HG02610 (cell line): ENCODE data around the gene FAM20A.
"Not testable (repeated sequence)": the region's sequence is repeated elsewhere in the genome, so short reads cannot be mapped to it uniquely, and the experiment has no call there.

Source experiments
- ATAC-seq: cut with Tn5 transposase; IDR thresholded peaks from one replicate; pipeline ENCODE4 v1.9.1; 2021; ENCODE audit warnings: mild to moderate bottlenecking, moderate library complexity; ENCODE audit not compliant: unreplicated experiment

The FAM20A gene

DNA sequence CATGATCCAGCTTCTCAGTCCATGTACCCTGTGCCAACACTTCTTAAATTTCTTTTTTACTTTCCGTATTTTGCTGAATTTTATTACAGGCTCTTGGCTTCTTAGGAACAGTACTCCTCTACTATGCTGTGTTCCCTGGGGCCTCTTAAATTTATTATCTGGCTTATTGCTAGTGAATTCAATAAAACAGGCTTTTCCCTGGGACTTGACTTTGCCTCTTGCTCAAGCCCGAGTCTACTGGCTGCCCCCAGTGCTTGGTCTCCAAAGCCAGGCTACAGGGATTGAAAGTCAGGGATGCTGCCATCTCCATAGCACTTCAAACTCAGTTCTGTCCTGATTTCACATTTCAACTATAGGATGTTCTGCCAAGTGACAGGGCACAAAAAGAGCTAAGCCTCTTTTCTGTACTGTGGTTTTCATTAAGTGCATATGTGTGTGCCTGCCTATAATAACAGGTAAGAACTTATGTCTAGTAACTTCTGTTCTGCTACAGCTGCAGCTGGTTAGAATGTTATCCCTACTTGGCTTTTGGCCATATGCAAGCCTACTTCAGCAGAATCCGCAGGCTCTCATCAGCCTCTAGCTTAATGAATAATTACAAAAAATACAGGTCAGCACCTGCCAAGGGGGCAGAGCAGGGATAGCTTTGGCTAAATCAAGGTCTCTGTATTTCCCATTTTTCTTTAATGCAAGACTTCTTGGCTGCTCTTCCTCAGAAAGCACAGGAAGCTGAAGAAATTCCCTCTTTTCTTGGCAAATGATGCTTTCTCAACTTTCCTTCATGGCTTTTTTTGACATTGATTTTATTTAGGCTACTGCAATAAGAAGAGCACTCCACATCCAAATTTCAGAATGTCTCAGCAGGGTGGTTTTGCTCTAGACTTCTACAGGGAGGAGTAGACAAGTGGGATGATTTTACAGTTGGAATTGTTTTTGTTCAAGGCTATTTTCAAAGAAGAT is 8.2 kb downstream of the FAM20A start:
- ATAC-seq, result no peak

DNA sequence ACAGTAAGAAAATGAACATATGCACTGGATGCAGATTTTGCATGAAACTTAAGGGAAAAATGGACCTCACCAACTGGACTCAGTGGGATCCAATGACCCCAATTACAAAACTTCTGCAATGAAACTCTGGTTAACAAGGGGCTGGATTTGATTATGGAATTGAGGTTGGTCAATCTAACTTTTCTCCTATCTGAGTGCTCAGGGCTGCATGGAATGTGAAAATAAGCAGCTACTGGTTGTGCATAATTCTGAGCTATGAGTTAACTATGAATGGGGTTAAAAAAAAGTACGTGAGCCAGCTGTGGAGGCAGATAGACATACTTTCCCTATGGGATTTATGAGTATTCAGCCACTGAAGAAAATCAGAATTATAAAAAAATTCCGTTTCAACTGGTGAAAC is 9.2 kb downstream of the FAM20A start:
- ATAC-seq, result no peak

DNA sequence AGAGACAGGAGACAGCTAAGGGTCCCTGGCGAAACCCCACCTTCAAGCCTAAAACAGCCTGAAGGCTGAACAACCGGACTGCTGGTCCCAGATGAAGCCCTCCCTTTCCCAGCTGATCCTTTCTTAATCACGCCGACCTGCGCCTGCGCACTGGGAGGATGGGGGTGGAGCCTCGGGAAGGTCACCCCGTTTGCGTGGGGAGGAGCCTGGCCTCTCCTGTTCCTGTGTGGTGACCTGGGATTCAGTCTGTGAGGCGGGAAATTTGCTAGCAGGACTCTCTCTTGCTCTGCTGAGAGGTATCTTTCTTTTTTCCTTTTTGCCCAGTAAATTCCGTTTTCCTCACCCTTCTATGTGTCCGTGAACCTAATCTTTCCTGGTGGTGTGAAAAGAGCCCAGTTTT is 9.6 kb downstream of the FAM20A start:
- no peak for ATAC-seq

DNA sequence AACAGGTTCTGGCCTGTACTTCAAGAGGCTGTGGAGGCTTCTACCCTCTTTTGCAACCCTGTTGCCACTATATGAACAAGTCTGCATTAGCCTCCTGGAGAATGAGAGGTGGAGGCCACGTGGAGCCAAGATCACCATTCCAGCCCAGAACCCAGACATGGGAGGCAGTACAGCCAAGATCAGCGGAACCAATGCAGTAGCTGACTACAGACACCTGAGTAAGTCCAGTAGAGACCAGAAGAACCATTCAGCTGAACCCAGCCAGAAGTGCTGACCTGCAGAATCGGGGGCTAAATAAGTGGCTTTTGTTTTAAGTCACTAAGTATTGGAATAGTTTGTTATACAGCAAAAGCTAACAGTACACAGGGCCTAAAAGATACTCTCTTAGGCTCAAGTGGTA is 12.1 kb downstream of the FAM20A start:
- no peak for ATAC-seq

DNA sequence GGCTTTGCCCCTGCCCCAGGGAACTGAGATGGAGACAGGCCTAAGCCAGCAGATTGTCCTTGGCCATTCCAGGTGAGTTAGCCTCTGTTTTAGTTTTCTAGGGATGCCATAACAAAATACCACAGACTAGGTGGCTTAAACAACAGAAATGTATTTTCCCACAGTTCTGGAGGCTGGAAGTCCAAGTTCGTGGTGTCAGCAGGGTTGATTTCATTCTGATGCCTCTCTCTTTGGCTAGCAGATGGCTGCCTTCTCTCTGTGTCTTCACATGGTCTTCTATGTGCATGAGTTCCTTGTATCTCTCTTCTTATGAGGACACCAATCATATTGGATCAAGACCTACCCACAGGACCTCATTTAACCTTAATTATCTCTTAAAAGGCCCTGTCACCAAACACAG is 12.8 kb downstream of the FAM20A start:
- ATAC-seq, result no peak

DNA sequence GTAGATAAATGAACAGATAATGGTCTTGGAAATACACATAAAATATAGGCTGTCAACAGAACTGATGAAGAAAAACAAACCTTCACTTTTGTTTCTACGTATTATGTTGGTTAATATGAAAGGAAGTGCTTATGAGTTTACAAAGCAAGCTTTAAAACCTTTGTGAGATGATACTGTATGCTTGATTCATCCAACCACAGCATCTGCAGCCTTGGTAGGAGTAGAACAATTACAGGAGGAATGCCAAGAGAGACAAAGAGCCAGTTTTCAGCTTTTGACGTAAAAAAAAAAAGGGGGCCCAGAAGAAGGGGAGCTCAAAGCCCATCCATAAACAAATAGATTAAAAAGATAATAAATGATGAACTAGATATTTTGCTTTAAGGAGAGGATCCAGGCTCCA is 13.3 kb downstream of the FAM20A start:
- ATAC-seq, result no peak

DNA sequence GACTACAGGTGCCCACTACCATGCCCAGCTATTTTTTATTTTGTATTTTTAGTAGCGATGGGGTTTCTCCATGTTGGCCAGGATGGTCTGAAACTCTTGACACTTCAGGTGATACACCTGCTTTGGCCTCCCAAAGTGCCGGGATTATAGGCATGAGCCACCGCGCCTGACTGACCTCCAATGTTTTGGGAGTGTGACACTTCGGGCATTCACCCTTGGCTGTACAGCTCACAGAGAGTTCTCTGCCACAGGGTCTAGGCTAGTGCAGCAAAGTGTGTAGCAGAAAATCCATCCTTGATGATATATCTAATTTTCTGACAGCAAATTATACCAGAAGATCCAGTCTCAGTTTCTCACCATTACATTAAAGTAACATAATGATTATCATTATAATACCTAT is 14.1 kb downstream of the FAM20A start:
- no peak for ATAC-seq

DNA sequence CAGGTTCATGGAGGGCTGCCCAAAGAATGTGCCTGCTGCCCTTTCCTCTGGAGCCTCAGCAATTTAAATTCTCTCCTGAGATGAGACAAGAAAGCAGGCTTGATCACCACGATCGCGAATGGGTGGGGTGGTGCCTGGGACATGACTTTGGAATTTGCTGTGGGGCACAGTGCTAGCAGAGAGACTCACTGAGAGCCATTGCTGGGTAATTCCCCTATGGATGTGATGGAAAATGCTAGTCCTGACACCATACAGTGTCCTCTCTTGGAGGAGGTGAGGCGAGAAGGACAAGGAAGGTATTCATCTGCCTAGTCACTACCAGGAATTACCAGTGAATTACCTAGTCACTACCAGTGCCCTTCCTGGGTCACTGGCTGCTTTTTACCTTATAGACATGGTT is 15.5 kb downstream of the FAM20A start:
- no peak for ATAC-seq

DNA sequence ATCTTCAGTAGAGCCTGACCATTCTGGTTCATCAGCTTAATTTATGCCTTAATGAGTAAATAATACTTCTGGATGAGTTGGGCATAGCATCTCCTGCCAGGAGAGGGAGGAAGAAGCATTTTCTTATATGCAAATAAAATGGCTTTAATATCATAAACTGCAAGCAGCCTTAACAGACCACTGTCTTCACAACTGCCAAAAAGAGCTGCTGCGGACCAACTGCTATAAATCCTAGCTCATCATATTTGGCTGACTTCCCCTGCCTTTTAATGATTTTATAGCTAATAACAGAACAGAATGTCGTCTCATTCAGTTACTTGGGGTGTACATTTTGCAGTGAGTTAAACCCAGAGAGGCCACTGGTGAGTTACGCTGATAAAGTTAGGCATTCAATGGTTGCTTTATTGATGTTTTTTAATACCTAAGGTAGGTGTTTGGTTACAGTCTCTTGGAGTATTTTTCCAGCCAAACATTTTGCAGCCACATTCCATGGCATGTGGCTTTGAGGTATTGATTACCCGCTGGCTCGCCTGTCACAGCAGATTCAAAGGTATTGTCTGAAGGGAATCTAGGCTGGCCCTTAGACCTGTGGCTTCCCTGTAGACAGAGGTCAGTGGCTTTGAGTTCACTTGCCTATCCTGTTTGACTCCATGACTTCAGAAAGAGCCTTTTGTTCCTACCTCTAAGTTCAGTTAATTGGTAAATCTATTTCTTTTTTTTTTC is 16.4 kb downstream of the FAM20A start:
- no peak for ATAC-seq

DNA sequence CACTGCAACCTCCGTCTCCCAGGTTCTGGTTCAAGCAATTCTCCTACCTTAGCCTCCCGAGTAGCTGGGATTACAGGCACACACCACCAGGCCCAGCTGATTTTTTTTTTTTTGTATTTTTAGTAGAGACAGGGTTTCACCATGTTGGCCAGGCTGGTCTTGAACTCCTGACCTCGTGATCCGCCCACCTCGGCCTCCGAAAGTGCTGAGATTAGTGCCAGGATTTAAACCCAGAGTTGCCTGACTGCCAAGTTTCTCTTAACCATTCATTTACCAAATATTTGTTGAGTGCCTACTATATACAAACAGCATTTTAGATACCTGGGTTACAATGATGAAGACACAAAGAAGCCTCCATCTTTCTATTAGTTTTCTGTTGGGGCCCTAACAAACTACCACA is 18.3 kb downstream of the FAM20A start:
- ATAC-seq, result not testable (repeated sequence)

DNA sequence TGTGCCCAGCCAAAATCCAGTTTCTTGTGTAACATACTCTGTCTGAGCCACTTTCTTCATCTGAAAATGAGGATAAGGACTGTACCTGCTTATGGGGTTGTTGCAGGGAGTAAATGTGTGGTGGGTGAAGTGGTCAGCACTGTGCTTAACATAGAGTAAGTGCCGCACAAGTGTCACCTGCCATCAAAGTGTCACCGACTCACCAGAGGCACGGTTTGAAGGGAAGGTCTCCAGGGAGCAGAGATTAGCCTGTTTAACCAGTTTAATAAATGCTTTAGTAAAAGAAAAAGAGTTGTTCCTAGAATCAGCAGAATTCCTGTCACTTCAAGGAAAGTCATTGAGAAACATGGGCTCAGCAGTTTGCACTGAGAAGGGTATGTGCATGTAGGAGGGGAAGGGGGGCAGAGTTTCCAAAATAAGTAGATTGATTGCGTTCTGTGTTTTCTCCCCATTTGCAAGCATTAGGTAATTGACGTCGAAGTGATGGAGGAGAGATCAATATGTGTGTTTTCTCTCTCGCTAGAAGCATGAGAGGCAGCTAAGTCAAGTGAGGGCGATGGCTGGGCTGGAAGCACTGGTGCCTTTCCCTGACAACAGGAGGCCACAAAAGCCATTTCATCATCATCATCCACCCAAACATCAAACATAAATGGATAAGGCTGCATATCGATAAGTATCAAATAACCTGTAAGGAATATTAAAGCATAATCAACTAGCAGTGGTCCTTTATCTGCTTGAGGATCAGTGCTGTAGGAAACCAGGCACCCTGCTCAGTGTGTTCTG is 19.1 kb downstream of the FAM20A start:
- ATAC-seq, result no peak

DNA sequence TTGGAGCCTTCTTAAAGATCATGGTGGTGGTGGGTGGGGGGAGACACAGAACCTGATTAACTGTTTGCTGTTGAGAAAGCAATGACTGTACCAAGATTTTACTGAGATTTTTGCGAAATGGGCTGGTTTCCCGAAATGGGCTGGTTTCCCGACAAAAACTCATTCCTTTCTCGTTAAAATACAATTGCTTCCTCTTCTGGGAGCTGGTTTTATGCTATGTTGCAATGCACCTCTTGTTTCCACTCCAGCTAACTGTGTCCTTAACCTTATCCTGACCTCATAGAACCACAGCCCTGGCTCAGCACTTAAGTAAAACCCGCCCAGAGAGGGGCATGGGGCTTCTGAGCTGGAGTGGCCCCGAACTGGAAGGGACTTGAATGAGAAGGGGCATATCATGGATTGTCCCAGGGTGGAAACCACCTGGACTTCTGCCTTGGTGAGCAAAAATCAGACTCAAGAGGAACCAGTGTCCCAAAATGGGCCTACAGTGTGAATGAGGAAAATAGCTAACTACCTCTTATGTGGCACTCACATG is 20.9 kb downstream of the FAM20A start:
- no peak for ATAC-seq

DNA sequence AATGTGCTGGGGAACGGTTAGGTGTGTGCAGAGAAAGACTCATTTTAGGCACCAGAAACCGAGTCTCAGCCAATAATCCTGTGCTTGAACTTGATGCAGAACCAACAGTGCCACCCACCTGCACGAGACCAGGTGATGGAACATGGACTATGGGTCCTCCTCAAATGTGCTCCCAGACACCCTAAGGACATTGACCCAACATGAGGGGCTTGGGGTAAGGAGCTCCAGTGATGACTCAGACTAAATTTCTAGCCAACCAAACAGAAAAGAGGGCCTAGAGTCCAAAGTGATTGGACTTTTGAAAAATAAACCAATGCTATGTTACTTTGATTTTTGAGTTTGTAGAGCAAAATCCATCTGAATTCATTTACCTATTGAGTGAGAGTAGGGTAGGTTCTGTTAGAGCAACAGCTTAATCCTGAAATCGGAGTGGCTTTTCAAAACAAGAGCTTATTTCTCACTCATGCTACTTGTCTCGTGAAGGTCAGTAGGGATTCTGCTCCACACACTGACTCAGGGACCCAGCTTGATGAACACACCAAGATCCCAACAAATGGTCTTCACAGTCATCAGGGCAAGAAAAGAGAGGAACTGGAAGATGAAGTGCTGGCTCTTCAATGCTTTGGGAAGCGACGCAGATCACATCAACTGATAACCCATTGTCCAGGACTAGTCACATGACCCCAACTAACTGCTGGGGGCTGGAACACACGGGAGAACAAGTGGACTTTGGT is 21.8 kb downstream of the FAM20A start:
- no peak for ATAC-seq

DNA sequence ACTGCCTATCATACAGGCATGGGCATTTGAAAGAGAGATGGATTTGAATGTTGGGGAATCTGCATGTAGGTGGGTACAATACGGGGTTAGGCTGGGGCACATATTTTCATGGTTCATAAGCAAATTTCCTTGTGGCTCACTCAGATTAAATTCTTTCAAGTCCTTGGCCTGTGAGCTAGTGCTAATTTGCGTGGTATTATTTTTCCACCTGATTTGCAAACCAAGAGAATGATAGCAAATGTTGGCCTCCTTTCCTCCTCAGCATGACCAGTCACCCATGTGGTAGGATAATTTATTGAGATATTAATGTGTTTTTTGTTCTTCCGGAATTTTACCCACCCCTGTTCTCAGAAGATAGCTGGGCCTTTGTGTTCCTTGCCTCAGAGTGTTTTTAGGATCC is 22.9 kb downstream of the FAM20A start:
- no peak for ATAC-seq

DNA sequence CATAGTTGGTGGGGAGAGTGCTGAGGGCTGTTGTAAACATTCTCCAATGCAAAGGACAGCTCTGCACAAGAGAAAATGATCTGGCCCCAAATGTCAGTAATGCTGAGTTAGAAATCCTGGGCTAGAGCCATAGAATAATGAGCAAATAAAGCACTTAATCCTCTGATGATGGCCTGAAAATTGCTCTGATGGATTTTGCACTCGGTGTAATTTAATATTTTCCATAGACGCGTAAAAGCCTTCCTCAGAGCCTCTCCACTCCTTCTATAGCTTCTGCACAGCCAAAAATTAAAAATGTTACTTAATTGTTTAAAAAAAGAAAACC is 23.7 kb downstream of the FAM20A start:
- ATAC-seq, result no peak

DNA sequence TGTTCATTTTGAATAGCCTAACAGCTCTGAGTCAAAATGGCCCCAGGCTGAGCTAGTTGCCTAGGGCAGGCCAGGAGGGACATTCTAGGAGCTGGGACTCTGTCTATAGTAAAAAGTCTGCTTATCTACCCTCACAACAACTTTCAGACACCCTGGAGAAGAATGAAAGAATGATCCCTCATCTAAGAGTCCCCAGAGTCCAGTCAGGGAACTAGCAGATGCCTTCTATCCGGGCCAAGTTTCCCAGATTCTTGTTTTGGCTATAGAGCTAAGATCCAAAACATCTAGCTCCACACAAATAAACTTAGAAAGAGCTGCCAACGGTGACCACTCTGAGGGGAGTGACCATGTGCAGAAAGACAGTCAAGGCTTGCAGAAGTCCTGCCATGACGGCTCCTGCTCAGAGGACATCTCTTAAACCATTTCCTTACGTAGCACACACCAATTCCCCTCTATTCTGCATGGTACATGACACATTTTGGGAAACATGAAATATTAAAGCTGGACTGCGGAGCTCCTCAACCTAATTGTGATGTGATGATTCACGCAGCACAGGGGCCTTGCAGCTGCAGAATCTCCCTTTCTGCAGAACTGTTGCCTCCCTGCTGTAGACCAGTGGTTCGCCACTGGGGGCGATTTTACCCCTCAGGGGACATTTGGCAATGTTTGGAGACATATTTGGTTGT is 24.2 kb downstream of the FAM20A start:
- ATAC-seq, result no peak

DNA sequence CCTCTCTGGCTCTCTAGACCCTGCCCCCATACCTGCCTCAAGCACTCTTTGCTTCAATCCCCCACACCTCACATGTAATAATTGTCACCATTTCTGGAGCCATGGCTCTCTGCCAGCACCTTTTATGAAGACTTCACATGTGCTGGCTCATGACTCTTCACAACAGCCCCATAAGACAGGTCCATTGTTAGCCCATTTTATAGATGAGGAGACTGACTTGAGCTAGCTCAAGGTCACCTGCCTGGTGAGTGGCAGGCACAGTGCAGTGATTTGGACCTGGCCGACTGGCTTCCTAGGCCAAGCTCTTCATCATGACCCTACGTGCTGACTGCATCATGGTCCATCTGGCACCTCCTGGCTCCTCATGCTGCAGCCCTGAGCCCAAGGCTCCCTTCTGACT is 25.0 kb downstream of the FAM20A start:
- ATAC-seq, result no peak

DNA sequence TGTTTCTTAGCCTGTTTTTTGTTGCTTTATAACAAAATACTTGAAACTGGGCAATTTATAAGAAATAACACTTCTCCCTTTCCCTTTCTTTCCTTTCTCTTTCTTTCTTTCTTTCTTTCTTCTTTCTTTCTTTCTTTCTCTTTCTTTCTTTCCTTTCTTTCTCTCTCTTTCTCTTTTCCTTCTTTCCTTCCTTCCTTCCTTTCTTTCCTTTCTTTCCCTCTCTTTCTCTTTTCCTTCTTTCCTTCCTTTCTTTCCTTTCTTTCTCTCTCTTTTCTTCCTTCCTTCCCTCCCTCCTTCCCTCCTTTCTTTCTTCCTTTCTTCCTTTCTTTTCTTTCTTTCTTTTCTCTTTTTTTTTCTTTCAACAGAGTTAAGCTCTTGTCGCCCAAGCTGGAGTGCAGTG is 27.8 kb downstream of the FAM20A start:
- no peak for ATAC-seq

DNA sequence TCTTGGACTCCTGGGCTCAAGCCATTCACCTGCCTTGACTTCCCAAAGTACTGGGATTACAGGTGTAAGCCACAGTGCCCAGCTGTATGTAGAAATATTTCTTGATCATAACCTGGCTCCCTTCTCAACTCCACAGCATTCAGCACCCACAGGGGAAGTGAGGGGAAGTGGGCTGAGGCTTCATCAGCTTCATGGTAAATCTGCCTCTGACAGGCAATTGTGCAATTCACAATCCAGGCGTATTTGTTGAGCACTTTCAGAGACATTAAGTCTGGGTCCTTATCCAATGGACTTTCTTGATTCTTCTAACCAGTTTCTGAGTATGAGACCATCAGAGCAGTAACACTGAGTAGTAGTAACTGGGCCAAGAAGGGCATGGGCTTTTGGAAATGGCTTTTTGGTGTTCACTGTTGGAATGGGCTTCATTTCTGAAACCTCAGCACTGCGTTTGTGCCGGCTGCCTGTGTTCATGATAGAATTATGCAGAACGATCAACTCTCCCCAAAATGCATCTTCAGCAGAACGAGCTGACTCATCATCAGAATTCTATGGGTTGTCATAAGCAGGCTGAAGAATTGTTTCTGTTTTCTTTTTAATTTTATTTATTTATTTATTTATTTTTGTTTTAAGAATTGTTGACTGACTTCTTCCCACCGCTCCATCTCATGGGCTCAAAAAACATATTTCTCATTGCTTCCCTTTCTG is 28.9 kb downstream of the FAM20A start:
- no peak for ATAC-seq
